H1 (cell line): ENCODE measurements around the gene TMEM129. TPM values are rescaled to one million over a fixed set of nuclear protein-coding genes. Genes with fewer than 3 reads are reported as not detected.

Experiments used
- CHD7 ChIP-seq: fragments of 300-600 bp; sonication (generic); IDR thresholded peaks from 2 replicates; pipeline ENCODE4 v1.7.1; 2012; ENCODE audit warnings: low read length, moderate library complexity, mild to moderate bottlenecking, inconsistent platforms; ENCODE audit not compliant: insufficient replicate concordance
- E2F6 ChIP-seq: IDR thresholded peaks from 2 replicates; pipeline ENCODE4 v1.6.1; 2012; ENCODE audit warnings: inconsistent platforms
- KDM4A ChIP-seq: IDR thresholded peaks from one replicate; pipeline ENCODE4 v1.7.1; 2012; ENCODE audit warnings: low read depth, mild to moderate bottlenecking, moderate library complexity, low read length, inconsistent platforms; ENCODE audit not compliant: severe bottlenecking
- USF2 ChIP-seq: IDR thresholded peaks from 2 replicates; pipeline ENCODE4 v1.6.1; 2011; ENCODE audit warnings: low read length, improper control_type of control experiment
- ZNF274 ChIP-seq: IDR thresholded peaks from 2 replicates; pipeline ENCODE4 v1.7.0; 2012; ENCODE audit warnings: low read length, borderline replicate concordance; ENCODE audit errors: extremely low read depth
- polyA plus RNA-seq, 7 experiments: library from polyadenylated mRNA; depleted of rRNA in 3 of 7; stranded (reverse) in 5 of 7; unstranded in 2 of 7; fragments of >200 nt in 5 of 7; fragments of 200-250 nt in 2 of 7; gene quantifications; 1 replicate in 5 of 7; 2 replicates in 1 of 7; 4 replicates in 1 of 7; pipeline versions ENCODE4 v1.2.1 to v1.2.3, GENCODE V29; 2011 to 2013; ENCODE audit warnings: missing spikeins in 2 of 7, mixed read lengths in 2 of 7
- total RNA-seq: library from RNA; stranded (reverse); fragmentation: NEBNext Ultra II Directional; extraction: Animal tissue kit (Norgen Biotek cat#: 25700); gene quantifications from 2 replicates; pipeline ENCODE4 v1.2.1, GENCODE V29; 2021

The TMEM129 gene
- total and polyA plus RNA-seq, 2 of the 8 experiments (the other 6 are each of a cell fraction or from before 2014, with no cell fraction given), result 31.5 to 58.7 TPM

GRCh38 chr4:1736812-1737211 lies 15.7 kb upstream of the TMEM129 start (continued):
- TF ChIP-seq CHD7 (no peak), E2F6 (no peak), USF2 (no peak), KDM4A (no peak), ZNF274 (no peak)
